Measurements from ENCODE around the gene CLEC17A.
A peak's percentile ranks its signal among the peaks of the same experiment; 100 is the strongest.
"Not testable (repeated sequence)": the region's sequence is repeated elsewhere in the genome, so short reads cannot be mapped to it uniquely, and the experiment has no call there.

The CLEC17A gene

GRCh38 chr19:14582894-14583340 lies at the start of gene CLEC17A:
CLEC17A (plus strand) TSS chr19:14583084; CDS start chr19:14583161, 77 bp downstream.
- no peak for DNase-seq

GRCh38 chr19:14533450-14533849 lies 49.4 kb upstream of the CLEC17A start:
- DNase-seq, result no peak

- no peak for DNase-seq
Observed at GRCh38 chr19:14536926-14537692, 45.8 kb upstream of the CLEC17A start.

GRCh38 chr19:14540741-14541525 lies 42.0 kb upstream of the CLEC17A start:
- no peak for DNase-seq

- DNase-seq, result not testable (repeated sequence)
Observed at GRCh38 chr19:14541979-14542378, 40.9 kb upstream of the CLEC17A start.

- DNase-seq, result no peak
Observed at GRCh38 chr19:14542711-14543328, 40.1 kb upstream of the CLEC17A start.

- no peak for DNase-seq
Observed at GRCh38 chr19:14544047-14544446, 38.8 kb upstream of the CLEC17A start.

GRCh38 chr19:14544977-14545715 lies 37.7 kb upstream of the CLEC17A start:
- DNase-seq, result peak; percentile 86

- DNase-seq, result no peak
Observed at GRCh38 chr19:14545716-14546082, 37.2 kb upstream of the CLEC17A start.

GRCh38 chr19:14550201-14550754 lies 32.6 kb upstream of the CLEC17A start:
- DNase-seq, result no peak

GRCh38 chr19:14551134-14552005 lies 31.5 kb upstream of the CLEC17A start:
- DNase-seq, result peak; percentile 23

- DNase-seq, result not testable (repeated sequence)
Observed at GRCh38 chr19:14552006-14552360, 30.9 kb upstream of the CLEC17A start.

- DNase-seq, result no peak
Observed at GRCh38 chr19:14553042-14553938, 29.6 kb upstream of the CLEC17A start.

- no peak for DNase-seq
Observed at GRCh38 chr19:14553939-14554243, 29.0 kb upstream of the CLEC17A start.

- DNase-seq, result peak; percentile 80
Observed at GRCh38 chr19:14554382-14554812, 28.5 kb upstream of the CLEC17A start.

GRCh38 chr19:14555918-14556661 lies 26.8 kb upstream of the CLEC17A start:
- DNase-seq, result no peak

GRCh38 chr19:14556662-14557188 lies 26.2 kb upstream of the CLEC17A start:
- peak; percentile 40 for DNase-seq

- DNase-seq, result no peak
Observed at GRCh38 chr19:14558370-14559066, 24.4 kb upstream of the CLEC17A start.
